ENCODE data around the gene TBC1D1. TPM values are rescaled to one million over a fixed set of nuclear protein-coding genes. Genes with fewer than 3 reads are reported as not detected.

Gene TBC1D1
- total and polyA plus RNA-seq, 2 experiments from 2014 or later: 100.0 to 214 TPM

DNA sequence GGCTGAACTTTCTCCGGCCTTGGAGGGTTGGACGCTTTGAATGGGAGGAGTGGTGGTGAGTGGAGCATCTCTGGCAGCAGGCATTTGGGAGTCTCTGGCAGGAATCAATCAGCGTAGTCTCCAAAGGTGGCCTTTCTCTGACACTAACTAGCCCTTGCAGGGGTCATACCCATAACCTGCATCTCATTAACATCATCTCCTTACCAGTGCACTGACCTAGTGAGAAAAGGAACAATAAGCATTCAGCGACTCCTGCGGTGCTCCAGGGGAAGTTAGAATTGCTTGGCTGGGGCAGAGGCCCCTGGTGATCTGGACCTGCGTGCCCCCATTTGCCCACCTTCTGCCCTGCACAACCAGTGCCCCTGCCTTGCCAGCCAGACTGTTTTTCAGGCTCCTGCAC lies 231.2 kb downstream of the TBC1D1 start:
- peaks cover 4% of the 10 kb centered on the region for H3K4me1 ChIP-seq (ENCODE audit: low read depth)
- TF ChIP-seq, protein P1, sequence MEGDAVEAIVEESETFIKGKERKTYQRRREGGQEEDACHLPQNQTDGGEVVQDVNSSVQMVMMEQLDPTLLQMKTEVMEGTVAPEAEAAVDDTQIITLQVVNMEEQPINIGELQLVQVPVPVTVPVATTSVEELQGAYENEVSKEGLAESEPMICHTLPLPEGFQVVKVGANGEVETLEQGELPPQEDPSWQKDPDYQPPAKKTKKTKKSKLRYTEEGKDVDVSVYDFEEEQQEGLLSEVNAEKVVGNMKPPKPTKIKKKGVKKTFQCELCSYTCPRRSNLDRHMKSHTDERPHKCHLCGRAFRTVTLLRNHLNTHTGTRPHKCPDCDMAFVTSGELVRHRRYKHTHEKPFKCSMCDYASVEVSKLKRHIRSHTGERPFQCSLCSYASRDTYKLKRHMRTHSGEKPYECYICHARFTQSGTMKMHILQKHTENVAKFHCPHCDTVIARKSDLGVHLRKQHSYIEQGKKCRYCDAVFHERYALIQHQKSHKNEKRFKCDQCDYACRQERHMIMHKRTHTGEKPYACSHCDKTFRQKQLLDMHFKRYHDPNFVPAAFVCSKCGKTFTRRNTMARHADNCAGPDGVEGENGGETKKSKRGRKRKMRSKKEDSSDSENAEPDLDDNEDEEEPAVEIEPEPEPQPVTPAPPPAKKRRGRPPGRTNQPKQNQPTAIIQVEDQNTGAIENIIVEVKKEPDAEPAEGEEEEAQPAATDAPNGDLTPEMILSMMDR (IDR thresholded peaks at IDR 0.05; ENCODE audit: low read depth, low read length): no peak
- no peak for DNase-seq (ENCODE audit: low read depth in 1 of 2, low spot score in 1 of 2)
- no peaks in the 10 kb centered on the region for H3K9me3 ChIP-seq (ENCODE audit: low read depth)
- no peaks in the 10 kb centered on the region for H3K27me3 ChIP-seq
- no peak overlapping the region for H3K27ac ChIP-seq
- H3K36me3 ChIP-seq: no peaks in the 10 kb centered on the region
- no peak overlapping the region for H3K4me3 ChIP-seq

DNA sequence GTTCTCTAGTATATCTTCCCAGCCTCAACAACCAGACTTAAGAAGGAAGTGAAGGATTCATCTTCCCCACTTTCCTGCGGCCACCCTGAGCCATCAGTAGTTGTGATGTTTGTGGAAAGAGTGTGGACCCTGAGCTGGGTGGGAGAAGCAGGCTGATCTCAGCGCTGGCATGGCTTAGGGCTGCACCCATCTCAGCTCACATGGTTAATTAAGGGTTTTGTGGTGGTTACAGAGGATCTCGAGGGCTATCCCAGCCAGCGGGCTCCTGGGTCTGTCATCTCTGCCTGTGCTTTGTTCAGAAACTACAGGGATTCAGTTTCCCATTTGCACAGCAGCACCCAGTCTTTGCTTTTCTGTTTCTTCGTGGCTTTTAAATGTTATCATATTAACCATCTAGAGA lies 232.7 kb downstream of the TBC1D1 start:
- Histone ChIP-seq H3K4me3 (no peak overlapping the region), H3K27ac (no peak overlapping the region), H3K9me3 (ENCODE audit: low read depth) (no peaks in the 10 kb centered on the region), H3K36me3 (no peaks in the 10 kb centered on the region), H3K27me3 (no peaks in the 10 kb centered on the region), H3K4me1 (ENCODE audit: low read depth) (peaks cover 4% of the 10 kb centered on the region)
- TF ChIP-seq, protein P1 (IDR thresholded peaks at IDR 0.05; ENCODE audit: low read depth, low read length): no peak
- no peak for DNase-seq (ENCODE audit: low read depth in 1 of 2, low spot score in 1 of 2)

DNA sequence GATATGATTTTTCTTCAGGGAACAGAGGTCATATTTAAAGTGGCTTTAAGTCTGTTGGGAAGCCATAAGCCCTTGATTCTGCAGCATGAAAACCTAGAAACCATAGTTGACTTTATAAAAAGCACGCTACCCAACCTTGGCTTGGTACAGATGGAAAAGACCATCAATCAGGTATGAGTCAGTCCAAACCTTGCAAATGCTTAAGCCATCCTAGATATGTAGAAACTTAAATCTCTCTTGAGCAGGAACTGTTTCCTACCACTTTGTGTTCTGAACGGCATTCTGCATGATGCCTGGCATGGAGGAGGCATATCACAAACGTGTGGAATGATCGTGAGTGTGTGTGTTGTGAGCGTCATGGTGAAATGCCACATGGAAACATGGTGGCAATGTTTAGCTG lies 234.1 kb downstream of the TBC1D1 start:
- no peaks in the 10 kb centered on the region for H3K9me3 ChIP-seq (ENCODE audit: low read depth)
- no peak overlapping the region for H3K27ac ChIP-seq
- H3K27me3 ChIP-seq: no peaks in the 10 kb centered on the region
- H3K36me3 ChIP-seq: no peaks in the 10 kb centered on the region
- H3K4me1 ChIP-seq (ENCODE audit: low read depth): peaks cover 1% of the 10 kb centered on the region
- H3K4me3 ChIP-seq: no peak overlapping the region
- DNase-seq (ENCODE audit: low read depth in 1 of 2, low spot score in 1 of 2): no peak
- TF ChIP-seq, protein P1 (IDR thresholded peaks at IDR 0.05; ENCODE audit: low read depth, low read length): no peak

DNA sequence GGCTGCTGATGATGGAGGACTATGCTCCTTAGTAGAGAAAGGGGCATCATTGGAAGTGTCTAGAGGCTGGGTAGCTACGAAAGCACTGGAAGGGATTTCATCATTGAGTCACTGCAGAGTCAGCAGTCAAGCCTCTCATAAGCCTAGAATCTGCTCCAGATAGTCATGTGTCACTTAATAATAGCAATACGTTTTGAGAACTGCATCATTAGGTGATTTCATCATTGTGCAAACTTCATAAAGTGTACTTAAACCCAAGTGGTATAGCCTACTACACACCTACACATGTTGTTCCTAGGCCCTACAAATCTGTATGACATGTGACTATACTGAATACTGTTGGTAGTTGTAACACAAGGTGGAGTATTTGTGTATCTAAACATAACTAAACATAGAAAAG lies 234.9 kb downstream of the TBC1D1 start:
- H3K27ac ChIP-seq: no peak overlapping the region
- H3K9me3 ChIP-seq (ENCODE audit: low read depth): no peaks in the 10 kb centered on the region
- no peaks in the 10 kb centered on the region for H3K27me3 ChIP-seq
- no peak overlapping the region for H3K4me3 ChIP-seq
- TF ChIP-seq, protein P1 (IDR thresholded peaks at IDR 0.05; ENCODE audit: low read depth, low read length): no peak
- H3K4me1 ChIP-seq (ENCODE audit: low read depth): no peaks in the 10 kb centered on the region
- DNase-seq (ENCODE audit: low read depth in 1 of 2, low spot score in 1 of 2): no peak
- no peaks in the 10 kb centered on the region for H3K36me3 ChIP-seq

DNA sequence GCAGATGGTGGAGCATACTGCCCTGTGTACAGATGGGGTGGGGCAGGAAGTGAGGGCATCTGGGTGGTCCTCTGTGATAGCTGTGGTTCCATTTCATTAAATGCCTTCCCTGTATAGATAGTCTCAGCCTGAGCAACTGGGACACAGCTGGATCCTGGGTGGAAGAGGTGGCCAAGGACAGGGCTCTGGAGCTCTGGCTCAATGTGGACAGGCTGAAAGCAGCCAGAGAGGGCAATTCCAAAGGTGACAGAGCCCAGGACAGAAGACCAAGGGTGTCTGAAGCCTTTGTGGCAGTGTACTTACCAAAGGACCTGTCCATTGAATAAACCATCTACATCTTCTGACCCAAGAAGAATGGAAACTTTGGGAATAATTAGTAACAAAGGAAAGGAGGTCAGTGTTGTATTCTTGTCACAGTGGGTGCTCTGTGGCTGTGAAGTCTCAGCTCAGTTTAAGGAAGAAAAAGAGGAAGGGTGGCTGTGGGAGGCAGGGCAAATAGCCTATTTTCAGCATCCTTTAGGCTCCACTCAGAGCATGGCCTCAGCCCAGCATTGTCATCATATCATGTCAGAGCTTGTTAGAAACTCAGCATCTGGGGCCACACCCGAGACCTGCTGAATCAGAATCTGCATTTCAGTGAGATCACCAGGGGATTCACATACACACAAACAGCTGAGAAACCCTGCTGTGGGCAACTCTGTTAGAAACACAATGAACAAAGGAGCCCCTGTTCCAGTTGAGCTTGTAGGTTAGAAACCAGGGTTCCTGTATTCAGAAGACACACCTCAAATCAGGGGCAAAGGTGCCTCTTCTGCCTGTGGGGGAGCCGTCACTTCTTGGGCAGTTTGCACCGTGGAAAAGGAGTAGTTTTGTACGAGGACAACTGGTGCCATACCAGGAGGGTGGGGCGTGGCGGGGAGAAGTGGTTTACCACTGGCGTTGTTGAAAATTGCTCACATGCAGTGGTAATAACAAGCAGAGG lies 237.9 kb downstream of the TBC1D1 start:
- TF ChIP-seq, protein P1 (IDR thresholded peaks at IDR 0.05; ENCODE audit: low read depth, low read length): no peak
- no peaks in the 10 kb centered on the region for H3K27me3 ChIP-seq
- no peak overlapping the region for H3K27ac ChIP-seq
- H3K9me3 ChIP-seq (ENCODE audit: low read depth): no peaks in the 10 kb centered on the region
- H3K4me3 ChIP-seq: no peak overlapping the region
- H3K4me1 ChIP-seq (ENCODE audit: low read depth): peaks cover 16% of the 10 kb centered on the region
- no peaks in the 10 kb centered on the region for H3K36me3 ChIP-seq
- DNase-seq (ENCODE audit: low read depth in 1 of 2, low spot score in 1 of 2): no peak

Measured in cardiac muscle cell (in vitro differentiated cells and primary cell).